ENCODE data around the gene ZFPM1.

The ZFPM1 gene

DNA sequence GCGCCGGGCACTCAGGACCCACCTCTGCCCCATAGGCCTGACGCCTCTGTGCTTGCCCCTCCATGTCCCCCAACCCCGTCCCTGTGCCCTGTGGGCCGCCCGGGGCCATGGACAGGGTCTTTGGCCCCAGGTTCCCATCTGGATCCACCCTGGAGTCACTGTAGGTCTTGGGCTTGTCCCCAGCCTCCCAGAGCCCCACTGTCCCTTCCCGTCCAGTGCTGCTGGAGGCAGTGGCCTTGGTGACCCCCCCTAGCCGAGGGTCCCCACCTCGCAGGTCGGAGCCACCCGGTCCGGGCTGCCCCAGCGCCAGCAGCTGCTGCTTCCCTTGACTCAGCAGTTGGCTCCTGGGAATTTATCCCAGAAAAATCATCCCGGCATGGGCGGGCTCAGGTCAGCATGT is 49.3 kb downstream of the ZFPM1 start:
- H3K27me3 Mint-ChIP-seq (ENCODE audit: low read depth) = no peaks in the 10 kb centered on the region
- no peak overlapping the region for H3K4me3 Mint-ChIP-seq
- H3K27ac Mint-ChIP-seq = no peak overlapping the region
- no peak for DNase-seq (ENCODE audit: low spot score)
- H3K36me3 Mint-ChIP-seq (ENCODE audit: low read depth) = no peaks in the 10 kb centered on the region
- H3K4me1 Mint-ChIP-seq (ENCODE audit: low read depth) = no peaks in the 10 kb centered on the region
- no peaks in the 10 kb centered on the region for H3K9me3 Mint-ChIP-seq

DNA sequence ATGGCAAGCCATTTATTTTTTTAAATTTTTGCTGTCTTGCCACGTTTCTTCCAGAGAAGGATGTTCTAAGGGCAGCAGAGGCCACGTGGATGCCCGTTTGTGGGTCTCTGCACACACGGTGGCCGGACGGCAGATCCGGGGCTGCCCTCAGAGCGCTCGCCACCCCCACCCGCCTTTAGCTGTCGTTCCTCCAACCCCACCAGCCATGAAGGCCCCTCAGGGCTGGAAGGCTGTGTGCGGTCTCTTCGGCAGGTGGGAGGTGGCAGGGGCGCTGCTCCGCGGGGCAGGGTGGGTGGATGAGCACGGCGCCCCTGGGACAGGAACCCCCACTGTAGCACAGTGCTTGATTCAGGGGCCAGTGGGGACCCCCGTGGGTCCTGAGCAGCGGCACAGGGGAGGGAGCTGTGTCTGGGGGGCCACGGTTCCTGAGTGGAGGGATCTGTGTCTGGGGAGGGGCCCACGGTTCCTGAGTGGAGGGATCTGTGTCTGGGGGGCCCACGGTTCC is 49.7 kb downstream of the ZFPM1 start:
- H3K27ac Mint-ChIP-seq = no peak overlapping the region
- H3K27me3 Mint-ChIP-seq (ENCODE audit: low read depth) = no peaks in the 10 kb centered on the region
- no peaks in the 10 kb centered on the region for H3K4me1 Mint-ChIP-seq (ENCODE audit: low read depth)
- no peak overlapping the region for H3K4me3 Mint-ChIP-seq
- H3K9me3 Mint-ChIP-seq = no peaks in the 10 kb centered on the region
- DNase-seq (ENCODE audit: low spot score) = no peak
- H3K36me3 Mint-ChIP-seq (ENCODE audit: low read depth) = no peaks in the 10 kb centered on the region

DNA sequence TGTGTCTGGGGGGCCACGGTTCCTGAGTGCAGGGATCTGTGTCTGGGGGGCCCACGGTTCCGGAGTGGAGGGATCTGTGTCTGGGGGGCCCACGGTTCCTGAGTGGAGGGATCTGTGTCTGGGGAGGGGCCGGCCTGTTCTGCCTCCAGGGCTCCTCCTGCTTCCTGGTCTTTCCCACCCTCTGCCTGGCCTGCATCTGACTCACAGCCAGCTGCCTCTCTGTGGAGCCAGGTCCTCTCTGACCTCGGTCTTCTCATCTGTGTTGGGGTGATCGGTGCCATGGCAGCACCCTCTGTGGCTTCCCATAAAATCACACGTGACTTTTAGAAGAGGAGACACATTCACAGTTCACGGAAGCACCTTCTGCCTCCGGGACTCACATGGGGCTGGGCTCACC is 50.3 kb downstream of the ZFPM1 start:
- Mint-ChIP-seq H3K4me3 (no peak overlapping the region), H3K4me1 (ENCODE audit: low read depth) (no peaks in the 10 kb centered on the region), H3K27me3 (ENCODE audit: low read depth) (no peaks in the 10 kb centered on the region), H3K9me3 (no peaks in the 10 kb centered on the region), H3K27ac (peak overlapping the region; percentile 52), H3K36me3 (ENCODE audit: low read depth) (no peaks in the 10 kb centered on the region)
- no peak for DNase-seq (ENCODE audit: low spot score)

DNA sequence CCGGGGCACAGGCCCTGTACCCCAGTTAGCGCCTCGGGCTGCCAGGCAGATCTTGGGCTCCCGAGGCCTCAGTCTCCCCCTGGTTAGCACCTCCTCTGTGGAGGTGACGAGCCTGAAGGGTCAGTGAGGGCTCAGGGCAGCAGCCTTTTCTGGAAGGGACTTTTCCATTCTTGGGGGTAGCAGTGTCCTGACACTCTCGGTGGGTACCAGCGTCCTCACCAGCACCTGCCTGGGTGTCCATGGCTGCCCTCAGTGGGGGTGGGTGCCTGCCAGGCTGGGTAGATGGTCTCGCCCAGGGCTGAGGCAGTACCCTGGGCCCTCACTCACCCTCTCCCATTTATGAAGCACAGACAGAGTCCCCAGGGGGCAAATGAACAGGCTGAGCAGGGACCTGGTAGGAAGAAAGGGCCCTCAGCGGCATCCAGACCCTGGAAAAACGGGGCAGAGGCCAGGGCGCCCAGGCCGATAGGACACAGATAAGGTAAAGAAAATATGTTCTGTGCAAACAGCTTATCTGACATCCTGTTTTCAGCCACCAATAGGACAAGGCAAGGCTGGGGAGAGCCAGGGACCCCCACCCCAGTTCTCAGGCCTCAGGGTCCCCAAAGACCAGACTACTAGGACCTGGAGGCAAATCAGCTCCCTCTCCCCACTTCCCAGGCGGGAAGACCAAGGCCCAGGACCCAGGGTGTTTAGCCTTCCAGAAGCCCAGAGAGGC is 50.9 kb downstream of the ZFPM1 start:
- Mint-ChIP-seq H3K36me3 (ENCODE audit: low read depth) (no peaks in the 10 kb centered on the region), H3K4me1 (ENCODE audit: low read depth) (no peaks in the 10 kb centered on the region), H3K4me3 (no peak overlapping the region), H3K27me3 (ENCODE audit: low read depth) (no peaks in the 10 kb centered on the region), H3K27ac (no peak overlapping the region), H3K9me3 (no peaks in the 10 kb centered on the region)
- no peak for DNase-seq (ENCODE audit: low spot score)

DNA sequence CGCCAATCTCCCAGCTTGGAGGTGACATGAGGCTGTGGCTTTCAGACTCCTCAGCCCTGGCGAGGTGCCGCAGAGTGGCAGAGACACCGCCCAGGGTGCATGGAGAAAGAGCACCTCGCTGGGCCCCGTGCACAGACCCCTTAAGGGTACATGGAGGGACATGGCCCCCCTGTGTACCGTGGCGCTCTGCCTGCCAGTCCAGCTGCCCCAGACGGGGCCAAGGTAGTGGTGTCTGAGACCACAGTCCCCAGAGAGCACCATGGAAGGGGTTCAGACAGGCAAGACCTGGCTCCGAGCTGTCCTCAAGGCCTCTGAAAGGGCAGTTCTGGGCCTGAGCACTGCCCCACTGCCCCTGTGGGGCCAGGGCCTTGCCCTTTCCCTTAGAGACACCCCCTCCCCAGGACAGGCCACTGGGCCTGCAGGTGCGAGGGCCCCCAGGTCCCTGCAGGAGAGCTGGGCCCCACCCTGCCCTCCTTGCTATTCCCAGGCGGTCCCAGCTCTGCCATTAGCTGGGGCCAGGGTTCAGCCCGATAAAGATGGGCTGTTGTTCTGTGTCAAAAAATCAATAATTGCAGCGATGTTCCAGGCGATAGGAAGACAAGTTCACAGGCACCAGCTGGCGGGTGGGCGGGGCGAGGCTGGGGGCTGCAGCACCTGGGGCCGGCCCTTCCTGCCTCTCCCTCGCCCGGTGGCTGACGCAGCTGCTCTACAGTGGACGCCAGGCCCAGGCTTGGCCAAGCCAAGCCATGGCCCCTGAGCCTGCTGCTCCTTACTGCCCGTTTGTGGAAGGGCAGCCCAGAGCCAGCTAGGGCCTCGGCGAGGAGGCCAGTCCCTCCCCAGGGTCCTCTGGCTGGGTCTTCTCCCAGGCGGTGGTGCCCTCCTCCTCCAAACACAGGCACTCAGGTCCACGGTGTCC is 51.7 kb downstream of the ZFPM1 start:
- no peaks in the 10 kb centered on the region for H3K9me3 Mint-ChIP-seq
- no peak overlapping the region for H3K27ac Mint-ChIP-seq
- H3K4me1 Mint-ChIP-seq (ENCODE audit: low read depth) = no peaks in the 10 kb centered on the region
- H3K27me3 Mint-ChIP-seq (ENCODE audit: low read depth) = no peaks in the 10 kb centered on the region
- DNase-seq (ENCODE audit: low spot score) = no peak
- no peaks in the 10 kb centered on the region for H3K36me3 Mint-ChIP-seq (ENCODE audit: low read depth)
- H3K4me3 Mint-ChIP-seq = no peak overlapping the region

DNA sequence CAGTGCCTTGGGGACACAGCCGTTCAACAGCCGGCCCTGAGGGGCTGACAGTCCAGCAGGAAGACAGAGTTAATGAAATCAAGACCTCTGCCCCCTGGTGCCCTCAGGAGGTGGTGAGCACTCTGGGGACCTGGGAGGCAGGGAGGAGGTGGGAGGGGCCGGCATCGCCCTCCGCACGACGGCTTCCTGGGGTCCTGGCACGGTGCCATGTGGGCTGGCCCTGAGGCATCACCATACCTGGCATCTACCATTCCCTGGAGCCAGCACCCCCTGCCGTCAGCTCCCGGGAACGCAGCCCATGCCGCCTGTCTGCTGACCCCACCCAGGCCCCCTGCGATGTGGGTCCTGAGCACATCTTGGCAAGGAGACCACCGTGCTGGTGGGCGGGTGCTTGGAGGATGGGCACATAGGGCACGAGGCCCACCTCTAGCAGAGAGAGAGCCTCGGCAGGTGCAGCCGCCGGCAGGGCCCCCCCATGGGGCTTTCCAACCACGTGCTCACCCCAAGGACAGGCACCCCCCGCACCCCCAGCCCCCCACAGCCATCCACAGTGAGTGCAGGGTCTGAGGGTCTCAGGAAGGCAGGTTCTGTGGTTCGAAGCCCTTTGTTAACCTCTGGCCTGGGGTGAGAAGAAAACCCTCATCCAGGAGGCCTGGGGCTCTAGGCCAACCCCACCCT is 52.5 kb downstream of the ZFPM1 start:
- no peaks in the 10 kb centered on the region for H3K4me1 Mint-ChIP-seq (ENCODE audit: low read depth)
- no peak overlapping the region for H3K4me3 Mint-ChIP-seq
- H3K27ac Mint-ChIP-seq = no peak overlapping the region
- peak; percentile 13 for DNase-seq (ENCODE audit: low spot score)
- no peaks in the 10 kb centered on the region for H3K9me3 Mint-ChIP-seq
- H3K27me3 Mint-ChIP-seq (ENCODE audit: low read depth) = no peaks in the 10 kb centered on the region
- H3K36me3 Mint-ChIP-seq (ENCODE audit: low read depth) = no peaks in the 10 kb centered on the region

DNA sequence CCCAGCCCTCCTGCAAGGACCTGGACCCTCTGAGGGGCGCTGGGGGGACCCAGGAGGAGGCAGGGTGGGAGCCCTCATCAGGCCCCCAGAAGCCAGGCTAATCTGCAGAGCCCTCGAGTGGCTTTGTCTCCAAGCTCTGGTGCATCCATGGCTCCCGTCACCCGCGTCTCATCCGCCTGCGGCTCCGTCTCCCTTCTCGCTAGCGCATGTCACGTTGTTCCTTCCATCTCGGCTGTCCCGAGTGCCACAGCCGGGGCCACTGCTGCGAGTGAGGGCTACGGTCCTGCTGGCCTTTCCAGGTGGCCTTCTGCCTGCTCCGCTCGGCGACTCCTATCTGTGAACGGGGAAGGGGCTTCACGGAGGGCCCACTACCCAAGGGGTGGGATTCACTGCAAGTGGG is 53.6 kb downstream of the ZFPM1 start:
- no peak for DNase-seq (ENCODE audit: low spot score)
- no peak overlapping the region for H3K27ac Mint-ChIP-seq
- no peak overlapping the region for H3K4me3 Mint-ChIP-seq

DNA sequence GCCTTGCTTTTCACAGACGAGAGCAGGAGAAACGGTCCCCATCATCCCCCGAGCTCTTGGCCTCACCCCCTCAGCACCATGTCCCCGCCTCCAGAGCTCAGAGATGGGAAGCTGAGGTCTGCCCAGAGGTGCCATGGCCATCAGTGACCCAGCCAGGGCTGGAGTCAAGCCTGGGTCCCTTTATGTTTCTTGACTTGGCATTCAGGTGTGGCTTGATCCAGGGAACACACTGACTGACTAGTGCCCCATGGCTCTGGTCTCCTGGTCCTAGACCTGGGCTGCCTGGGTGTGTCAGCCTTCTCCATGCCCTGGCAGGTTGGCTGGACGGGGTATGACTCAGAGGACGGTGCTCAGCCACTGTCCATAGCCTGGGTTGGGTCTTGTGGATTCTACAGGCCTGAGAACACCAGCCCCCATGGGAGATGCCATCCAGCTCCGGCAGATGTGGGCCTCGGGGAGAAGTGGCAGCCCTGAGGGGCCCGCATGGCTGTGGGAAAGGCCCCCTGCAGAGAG is 54.2 kb downstream of the ZFPM1 start:
- Mint-ChIP-seq H3K4me3 (no peak overlapping the region), H3K4me1 (ENCODE audit: low read depth) (no peaks in the 10 kb centered on the region), H3K9me3 (no peaks in the 10 kb centered on the region), H3K27ac (no peak overlapping the region), H3K27me3 (ENCODE audit: low read depth) (no peaks in the 10 kb centered on the region), H3K36me3 (ENCODE audit: low read depth) (no peaks in the 10 kb centered on the region)
- DNase-seq (ENCODE audit: low spot score) = no peak

More for the DNA sequence above, 53.6 kb downstream of the ZFPM1 start:
- no peaks in the 10 kb centered on the region for H3K36me3 Mint-ChIP-seq (ENCODE audit: low read depth)
- no peaks in the 10 kb centered on the region for H3K27me3 Mint-ChIP-seq (ENCODE audit: low read depth)
- H3K4me1 Mint-ChIP-seq (ENCODE audit: low read depth) = no peaks in the 10 kb centered on the region
- H3K9me3 Mint-ChIP-seq = no peaks in the 10 kb centered on the region

DNA sequence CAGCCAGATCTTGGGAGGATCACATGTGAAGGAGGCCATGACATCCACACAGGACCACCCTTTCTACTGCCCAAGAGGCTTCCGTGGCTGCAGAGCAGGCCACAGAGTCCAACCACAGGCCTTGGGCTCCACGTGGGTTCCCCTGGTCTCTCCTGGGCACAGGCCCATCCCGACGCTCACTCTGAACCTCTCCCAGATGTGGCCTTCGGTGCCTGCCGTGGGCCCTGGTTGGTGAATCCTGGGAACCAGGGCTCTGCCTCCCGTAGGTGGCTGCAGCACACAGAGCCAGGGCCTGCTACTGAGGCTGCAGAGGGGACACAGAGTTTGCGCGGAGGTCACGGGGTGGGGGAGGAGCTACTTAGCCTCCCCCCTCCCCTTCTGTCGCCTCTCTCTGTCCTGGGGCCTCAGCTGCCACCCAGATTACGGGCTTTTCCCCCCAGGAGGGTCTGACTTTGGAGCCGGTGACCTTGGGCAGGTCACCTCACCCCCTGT is 55.3 kb downstream of the ZFPM1 start:
- no peak for DNase-seq (ENCODE audit: low spot score)
- Mint-ChIP-seq H3K36me3 (ENCODE audit: low read depth) (no peaks in the 10 kb centered on the region), H3K4me3 (no peak overlapping the region), H3K27me3 (ENCODE audit: low read depth) (no peaks in the 10 kb centered on the region), H3K27ac (no peak overlapping the region), H3K9me3 (no peaks in the 10 kb centered on the region), H3K4me1 (ENCODE audit: low read depth) (no peaks in the 10 kb centered on the region)

DNA sequence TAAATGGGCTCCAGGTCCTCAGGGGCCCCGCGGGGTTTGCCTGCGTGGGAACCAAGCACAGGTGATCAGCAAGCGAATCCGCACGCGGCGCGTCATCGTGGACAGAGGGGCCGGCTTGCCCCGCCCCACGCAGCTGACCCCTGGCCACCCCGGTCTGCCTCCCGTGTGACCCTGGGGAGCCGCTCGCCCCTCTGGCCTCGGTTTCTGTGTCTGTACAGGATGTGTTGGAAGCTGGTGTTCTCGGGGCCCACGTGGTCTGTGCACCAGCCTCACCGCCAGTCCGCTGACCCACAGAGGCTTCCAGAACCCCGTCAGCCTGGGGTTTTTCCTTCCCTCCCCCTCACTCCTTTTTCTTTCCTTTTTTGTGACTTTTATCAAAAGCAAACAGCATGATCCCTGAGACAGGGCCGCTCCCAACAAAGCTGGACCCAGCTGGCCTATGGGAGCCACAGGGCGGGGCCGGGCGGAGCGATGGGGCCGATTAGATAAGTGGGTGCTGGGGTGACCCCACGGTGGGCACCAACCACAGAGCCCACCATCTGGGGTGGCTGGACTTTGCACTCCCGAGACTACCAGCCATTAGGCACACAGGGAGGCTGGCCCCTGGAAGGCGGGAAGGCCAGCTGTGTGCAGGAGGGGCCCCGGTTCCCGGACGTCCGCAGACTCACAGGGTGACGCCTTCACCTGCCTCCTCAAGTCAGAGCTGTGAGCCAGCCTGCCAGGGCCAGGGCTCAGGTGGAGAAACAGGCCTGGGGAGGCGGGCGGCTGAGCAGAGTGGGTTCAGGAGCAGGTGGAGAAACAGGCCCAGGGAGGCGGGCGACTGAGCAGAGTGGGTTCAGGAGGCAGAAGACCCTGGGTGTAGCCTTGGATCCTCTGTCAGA is 56.0 kb downstream of the ZFPM1 start:
- no peaks in the 10 kb centered on the region for H3K4me1 Mint-ChIP-seq (ENCODE audit: low read depth)
- no peaks in the 10 kb centered on the region for H3K9me3 Mint-ChIP-seq
- H3K36me3 Mint-ChIP-seq (ENCODE audit: low read depth) = no peaks in the 10 kb centered on the region
- H3K4me3 Mint-ChIP-seq = no peak overlapping the region
- no peak overlapping the region for H3K27ac Mint-ChIP-seq
- H3K27me3 Mint-ChIP-seq (ENCODE audit: low read depth) = no peaks in the 10 kb centered on the region
- no peak for DNase-seq (ENCODE audit: low spot score)

DNA sequence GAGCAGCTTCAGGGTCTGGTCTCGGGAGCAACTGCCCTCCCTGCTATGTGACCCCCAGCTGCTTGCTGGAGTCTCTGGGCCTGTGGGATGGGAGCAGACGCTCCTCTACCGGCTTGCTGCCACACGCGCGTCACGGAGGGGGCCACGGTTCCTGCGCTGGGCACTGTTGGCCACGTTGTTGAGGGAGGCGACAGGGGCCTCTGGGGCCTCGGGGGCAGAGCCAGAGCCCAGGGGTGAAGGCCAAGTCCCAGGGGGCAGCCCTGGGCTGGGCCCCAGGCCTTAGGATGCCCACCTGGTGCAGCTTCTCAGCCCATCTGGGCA is 56.6 kb downstream of the ZFPM1 start:
- H3K9me3 Mint-ChIP-seq = no peaks in the 10 kb centered on the region
- no peak for DNase-seq (ENCODE audit: low spot score)
- no peak overlapping the region for H3K4me3 Mint-ChIP-seq
- H3K27me3 Mint-ChIP-seq (ENCODE audit: low read depth) = no peaks in the 10 kb centered on the region
- H3K4me1 Mint-ChIP-seq (ENCODE audit: low read depth) = no peaks in the 10 kb centered on the region
- H3K27ac Mint-ChIP-seq = no peak overlapping the region
- no peaks in the 10 kb centered on the region for H3K36me3 Mint-ChIP-seq (ENCODE audit: low read depth)

DNA sequence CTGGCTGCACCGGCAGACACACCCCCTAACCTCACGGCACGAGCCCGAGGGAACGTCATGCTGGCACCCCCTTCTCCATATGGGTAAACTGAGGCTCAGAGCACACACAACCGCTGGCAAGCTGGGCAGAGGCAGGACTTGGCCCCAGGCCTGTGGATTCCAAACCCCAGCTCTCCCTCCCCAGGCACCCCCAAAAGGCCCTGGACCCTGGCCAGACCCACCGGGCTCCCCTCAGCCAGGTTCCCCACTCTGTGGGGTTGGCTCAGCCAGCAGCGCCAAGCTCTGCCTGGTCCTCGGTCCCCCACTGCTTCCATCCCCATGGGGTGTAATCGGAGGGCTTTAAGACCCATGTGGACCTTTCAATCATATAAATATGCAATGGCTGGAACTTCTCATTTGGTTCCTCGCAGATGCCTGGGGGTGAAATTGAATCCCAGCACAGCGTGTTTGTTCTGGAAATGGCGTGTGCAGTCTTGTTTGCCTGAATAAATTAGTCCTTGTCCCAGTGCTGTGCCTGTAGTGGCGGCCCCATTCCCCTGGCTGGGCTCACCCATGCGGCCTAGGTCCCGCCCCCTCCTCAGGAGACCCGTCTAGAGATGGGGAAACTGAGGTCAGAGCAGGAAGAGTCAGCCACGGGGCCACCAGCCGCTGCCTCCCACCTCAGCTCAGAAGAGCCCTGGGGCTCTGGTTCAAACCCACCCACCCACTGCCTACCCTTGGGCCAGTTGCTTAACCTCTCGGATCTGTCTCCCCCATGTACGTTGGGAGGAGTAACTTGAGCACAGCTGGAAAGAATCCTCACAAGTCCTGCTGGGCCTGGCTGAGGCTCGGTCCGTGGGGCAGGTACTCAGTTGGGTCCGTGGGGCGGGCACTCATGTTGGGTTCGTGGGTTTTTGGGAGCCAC is 57.3 kb downstream of the ZFPM1 start:
- H3K27ac Mint-ChIP-seq = no peak overlapping the region
- no peaks in the 10 kb centered on the region for H3K9me3 Mint-ChIP-seq
- H3K4me3 Mint-ChIP-seq = no peak overlapping the region
- H3K4me1 Mint-ChIP-seq (ENCODE audit: low read depth) = no peaks in the 10 kb centered on the region
- no peaks in the 10 kb centered on the region for H3K36me3 Mint-ChIP-seq (ENCODE audit: low read depth)
- H3K27me3 Mint-ChIP-seq (ENCODE audit: low read depth) = no peaks in the 10 kb centered on the region
- DNase-seq (ENCODE audit: low spot score) = no peak

Data from T-helper 2 cell treated with Interferon-gamma antibody and Interleukin-4, amounts not matched to agents 5 μg/mL and 100 μg/mL, for 36 hours (primary cell).